ENCODE data around the gene KLHDC3.

The KLHDC3 gene

GRCh38 chr6:43058531-43058930 lies 44.5 kb downstream of the KLHDC3 start:
- DNase-seq (ENCODE audit: low spot score), result no peak

GRCh38 chr6:43059168-43060033 lies 45.4 kb downstream of the KLHDC3 start, which contains the start of the genes KLC4 and MRPL2:
Gene KLC4, plus strand, starts transcription at chr6:43059631. Its CDS starts 1,705 bp downstream, at chr6:43061336.
Gene MRPL2, minus strand, starts transcription at chr6:43059434. Its CDS starts 53 bp downstream, at chr6:43059381.
- peak; percentile 99 for DNase-seq (ENCODE audit: low spot score)

DNA sequence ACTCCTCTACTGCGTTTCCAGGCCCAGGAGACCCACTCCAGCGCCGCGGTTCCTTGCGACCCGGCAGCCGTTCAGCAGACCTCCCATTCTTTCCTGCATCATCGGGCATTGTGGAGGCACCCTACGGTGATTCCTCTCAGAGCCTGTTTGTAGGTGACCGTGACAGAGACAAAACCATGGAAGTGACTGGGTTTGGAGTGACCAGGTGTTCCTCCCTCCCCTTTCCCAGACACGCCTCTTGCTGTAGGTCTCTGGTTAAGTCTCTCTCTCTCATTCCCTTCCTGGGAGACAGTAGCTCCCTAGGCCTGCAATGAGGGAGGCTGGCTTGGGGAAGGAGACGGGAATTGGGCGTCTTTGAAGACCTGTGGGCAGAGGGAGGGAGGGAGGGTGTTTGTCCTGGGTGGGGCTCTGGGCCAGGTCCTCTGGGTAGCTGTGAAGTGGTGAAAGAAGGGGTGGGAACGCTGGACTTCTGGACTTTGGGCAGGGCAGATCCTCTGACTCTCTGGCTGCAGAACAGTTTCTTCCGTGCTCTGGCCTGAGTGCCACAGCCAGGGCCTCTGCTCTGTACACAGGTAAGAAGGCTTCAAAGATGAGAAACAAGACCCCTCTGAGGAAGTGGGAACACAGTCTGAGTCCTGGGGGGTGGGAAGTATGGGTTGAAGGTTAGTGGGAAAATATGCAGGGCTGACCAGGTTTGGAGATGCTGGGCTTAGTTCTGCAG lies 46.1 kb downstream of the KLHDC3 start:
- DNase-seq (ENCODE audit: low spot score), result peak; percentile 29

DNA sequence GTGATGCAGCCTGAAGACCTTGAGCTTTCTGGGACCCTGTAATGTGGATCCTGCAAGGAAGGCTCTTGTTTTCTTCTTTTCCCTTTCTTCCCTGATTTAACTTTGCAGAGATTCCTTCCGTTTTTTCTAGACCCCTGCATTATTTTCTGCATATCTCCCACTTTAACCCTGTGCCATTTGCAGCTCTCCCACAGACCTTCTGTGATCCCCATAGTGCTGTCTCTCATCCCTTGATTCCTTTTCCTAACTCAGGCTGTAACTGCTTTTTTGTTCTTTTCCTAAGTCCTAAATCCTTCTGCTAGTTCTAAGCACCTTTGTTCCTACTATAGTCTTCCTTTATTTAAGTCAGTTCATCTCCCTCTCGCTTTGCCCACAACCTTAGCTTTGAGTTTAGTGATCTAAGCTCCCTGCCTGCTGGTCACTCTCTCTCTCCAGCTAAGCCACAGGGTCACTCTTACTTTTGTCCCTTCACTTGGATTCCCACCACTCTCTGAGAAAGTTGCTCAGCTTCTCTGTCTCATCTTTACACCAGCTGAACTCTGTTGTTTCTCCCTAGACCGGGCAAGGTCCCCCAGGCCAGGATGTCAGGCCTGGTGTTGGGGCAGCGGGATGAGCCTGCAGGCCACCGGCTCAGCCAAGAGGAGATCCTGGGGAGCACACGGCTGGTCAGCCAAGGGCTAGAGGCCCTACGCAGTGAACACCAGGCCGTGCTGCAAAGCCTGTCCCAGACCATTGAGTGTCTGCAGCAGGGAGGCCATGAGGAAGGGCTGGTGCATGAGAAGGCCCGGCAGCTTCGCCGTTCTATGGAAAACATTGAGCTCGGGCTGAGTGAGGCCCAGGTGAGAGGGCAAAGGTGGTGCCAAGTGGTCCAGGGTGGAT lies 46.9 kb downstream of the KLHDC3 start:
- no peak for DNase-seq (ENCODE audit: low spot score)

DNA sequence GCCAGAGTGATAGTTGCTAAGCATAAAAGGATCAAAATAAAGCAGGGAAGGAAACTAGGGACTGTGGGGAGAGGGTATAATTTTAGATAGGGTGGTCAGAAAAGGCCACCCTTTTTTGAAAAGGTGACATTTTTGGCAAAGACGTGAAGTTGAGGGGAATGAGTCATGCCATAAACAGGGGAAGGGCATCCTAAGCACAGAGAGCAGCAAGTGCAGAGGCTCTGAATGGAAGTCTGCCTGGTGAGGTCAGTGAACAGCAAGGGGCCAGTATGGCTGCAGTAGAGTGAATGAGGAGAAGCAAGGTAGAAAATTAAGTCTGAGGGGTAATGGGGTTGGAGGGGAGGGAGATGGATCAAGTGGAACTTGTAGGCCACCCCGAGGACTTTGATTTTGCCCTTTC lies 47.8 kb downstream of the KLHDC3 start:
- no peak for DNase-seq (ENCODE audit: low spot score)

GRCh38 chr6:43062818-43063217 lies 48.8 kb downstream of the KLHDC3 start:
- DNase-seq (ENCODE audit: low spot score), result no peak

GRCh38 chr6:43070028-43070632 lies 56.1 kb downstream of the KLHDC3 start:
- peak; percentile 65 for DNase-seq (ENCODE audit: low spot score)

All from SK-N-DZ (cell line).